SK-N-SH (cell line): ENCODE results near the gene TTYH3. TPM values are rescaled to one million over a fixed set of nuclear protein-coding genes. Genes with fewer than 3 reads are reported as not detected.
A peak's percentile ranks its signal among the peaks of the same experiment; 100 is the strongest.

Source experiments
- CTCF ChIA-PET: fragments of 300-600, 350-600 bp; formaldehyde crosslinking; extraction: SDS; loops from one replicate; lab custom pipeline; 2021; lab: Yijun Ruan, JAX
- POLR2A ChIA-PET: fragments of 350-600 bp; sonication (Branson Sonifier 250); formaldehyde crosslinking; extraction: SDS; loops from one replicate; lab custom pipeline; 2020; ENCODE audit warnings: antibody characterized with exemption, inconsistent platforms; lab: Yijun Ruan, JAX
- DNase-seq: peaks from one replicate; pipeline ENCODE4 v3.0.0; 2012
- H2AFZ ChIP-seq: fragments of 200-600 bp; sonication (generic); 2 replicates; pipeline ENCODE4 v1.8.1; 2016; ENCODE audit warnings: antibody characterized with exemption, mild to moderate bottlenecking, low read depth
- H3F3A ChIP-seq: fragments of 200-600 bp; sonication (generic); replicated peaks from 2 replicates; pipeline ENCODE3; 2016; ENCODE audit warnings: antibody characterized with exemption, mild to moderate bottlenecking; ENCODE audit not compliant: insufficient read depth
- H3K27ac ChIP-seq, 2 experiments: fragments of 200-500 bp in 1 of 2; fragments of 200-600 bp in 1 of 2; sonication (Bioruptor generic) in 1 of 2; sonication (generic), shearing (Covaris generic) in 1 of 2; 2 replicates each; pipeline versions ENCODE4 v1.5.1 to v1.6.1; 2014 to 2016; ENCODE audit warnings: low read depth in 2 of 2, inconsistent platforms in 1 of 2, low read length in 1 of 2, mild to moderate bottlenecking in 1 of 2, mixed read lengths in 1 of 2
- H3K27me3 ChIP-seq: fragments of 200-600 bp; sonication (generic), shearing (Covaris generic); 2 replicates; pipeline ENCODE4 v1.6.1; 2016; ENCODE audit warnings: mixed run types; ENCODE audit not compliant: insufficient read depth
- H3K36me3 ChIP-seq, 2 experiments: fragments of 200-500 bp in 1 of 2; fragments of 200-600 bp in 1 of 2; sonication (Bioruptor generic) in 1 of 2; sonication (generic) in 1 of 2; replicated peaks in 1 of 2; 2 replicates each; pipeline versions ENCODE3 to v1.5.1; 2014 to 2016; ENCODE audit warnings: low read length in 1 of 2, mild to moderate bottlenecking in 1 of 2; ENCODE audit not compliant: insufficient read depth in 2 of 2, control insufficient read depth in 1 of 2
- H3K4me1 ChIP-seq, 2 experiments: fragments of 200-500 bp in 1 of 2; fragments of 200-600 bp in 1 of 2; sonication (Bioruptor generic) in 1 of 2; sonication (generic), shearing (Covaris generic) in 1 of 2; 2 replicates each; pipeline versions ENCODE4 v1.5.1 to v1.6.1; 2014 to 2016; ENCODE audit warnings: low read depth in 1 of 2, low read length in 1 of 2, mixed run types in 1 of 2; ENCODE audit not compliant: insufficient read depth in 2 of 2, control insufficient read depth in 1 of 2
- H3K4me2 ChIP-seq: fragments of 200-600 bp; sonication (generic), shearing (Covaris generic); 2 replicates; pipeline ENCODE4 v1.6.1; 2017; ENCODE audit warnings: mixed run types
- H3K4me3 ChIP-seq, 2 experiments: fragments of 200-500 bp in 1 of 2; fragments of 200-600 bp in 1 of 2; sonication (Bioruptor generic) in 1 of 2; sonication (generic), shearing (Covaris generic) in 1 of 2; 2 replicates each; pipeline versions ENCODE4 v1.5.1 to v1.8.1; 2014 to 2016; ENCODE audit warnings: low read depth in 2 of 2, inconsistent platforms in 1 of 2, low read length in 1 of 2, mild to moderate bottlenecking in 1 of 2, mixed read lengths in 1 of 2, moderate library complexity in 1 of 2
- H3K79me2 ChIP-seq: fragments of 200-600 bp; sonication (generic); 2 replicates; pipeline ENCODE4 v1.8.1; 2017; ENCODE audit warnings: mild to moderate bottlenecking; ENCODE audit not compliant: insufficient read depth
- H3K9ac ChIP-seq: fragments of 200-600 bp; sonication (generic); 2 replicates; pipeline ENCODE4 v1.6.1; 2017; ENCODE audit warnings: mixed run types
- H3K9me2 ChIP-seq: fragments of 200-600 bp; sonication (generic); 2 replicates; pipeline ENCODE4 v1.6.1; 2017; ENCODE audit warnings: mixed run types
- H3K9me3 ChIP-seq: fragments of 200-600 bp; sonication (generic); 2 replicates; pipeline ENCODE4 v1.6.1; 2017; ENCODE audit warnings: mixed run types, mild to moderate bottlenecking, moderate library complexity
- H4K20me1 ChIP-seq: fragments of 200-600 bp; sonication (generic); 2 replicates; pipeline ENCODE4 v1.6.1; 2017; ENCODE audit warnings: mild to moderate bottlenecking, mixed run types; ENCODE audit not compliant: insufficient read depth
- CHD2 ChIP-seq: fragments of 150-350 bp; IDR thresholded peaks from 2 replicates; pipeline ENCODE4 v1.6.1; 2018; ENCODE audit warnings: low read length; ENCODE audit not compliant: partially characterized antibody
- ELF1 ChIP-seq: IDR thresholded peaks from 2 replicates; pipeline ENCODE4 v1.4.0; 2012
- EP300 ChIP-seq, 2 experiments: IDR thresholded peaks; 2 replicates each; pipeline versions ENCODE4 v1.4.0 to v1.6.1; 2012; ENCODE audit warnings: borderline replicate concordance in 1 of 2, low read depth in 1 of 2, low read length in 1 of 2
- EZH2phosphoT487 ChIP-seq: fragments of 200-600 bp; sonication (generic); IDR thresholded peaks from 2 replicates; pipeline ENCODE4 v1.6.1; 2017; ENCODE audit warnings: low read depth, mixed run types, mild to moderate bottlenecking, antibody characterized with exemption, moderate library complexity, borderline replicate concordance
- FOSL2 ChIP-seq: IDR thresholded peaks from 2 replicates; pipeline ENCODE4 v1.4.0; 2012; ENCODE audit warnings: low read depth, mild to moderate bottlenecking, moderate library complexity, borderline replicate concordance
- FOXJ3 ChIP-seq: sonication (generic); formaldehyde crosslinking; IDR thresholded peaks from 2 replicates; pipeline ENCODE4 v1.5.1; 2020; ENCODE audit warnings: mild to moderate bottlenecking, missing genetic modification reagents
- FOXM1 ChIP-seq: IDR thresholded peaks from 2 replicates; pipeline ENCODE4 v1.4.0; 2012; ENCODE audit warnings: low read depth, mild to moderate bottlenecking
- GABPA ChIP-seq: IDR thresholded peaks from 2 replicates; pipeline ENCODE4 v1.4.0; 2012; ENCODE audit warnings: low read depth, mild to moderate bottlenecking
- MAX ChIP-seq: IDR thresholded peaks from 2 replicates; pipeline ENCODE4 v1.4.0; 2012; ENCODE audit warnings: low read depth
- MEF2A ChIP-seq: IDR thresholded peaks from 2 replicates; pipeline ENCODE4 v1.4.0; 2012; ENCODE audit warnings: low read depth, borderline replicate concordance
- MXI1 ChIP-seq: IDR thresholded peaks from 2 replicates; pipeline ENCODE4 v1.6.1; 2012; ENCODE audit warnings: mild to moderate bottlenecking, low read depth, low read length, improper control_type of control experiment
- NFIC ChIP-seq: IDR thresholded peaks from 2 replicates; pipeline ENCODE4 v1.4.0; 2012; ENCODE audit warnings: borderline replicate concordance
- NRF1 ChIP-seq: IDR thresholded peaks from 2 replicates; pipeline ENCODE4 v1.6.1; 2012; ENCODE audit warnings: low read depth, mild to moderate bottlenecking, low read length
- PBX3 ChIP-seq: IDR thresholded peaks from 2 replicates; pipeline ENCODE4; 2012
- POLR2AphosphoS5 ChIP-seq: IDR thresholded peaks from 2 replicates; pipeline ENCODE4 v1.6.1; 2012; ENCODE audit warnings: low read depth, low read length
- RCOR1 ChIP-seq: fragments of 150-350 bp; IDR thresholded peaks from 2 replicates; pipeline ENCODE4 v1.6.1; 2017; ENCODE audit warnings: antibody characterized with exemption, low read length
- RFX5 ChIP-seq: IDR thresholded peaks from 2 replicates; pipeline ENCODE4 v1.6.1; 2012; ENCODE audit warnings: mild to moderate bottlenecking, improper control_type of control experiment, low read length
- RXRA ChIP-seq: IDR thresholded peaks from 2 replicates; pipeline ENCODE4 v1.4.0; 2012; ENCODE audit warnings: low read depth, mild to moderate bottlenecking, borderline replicate concordance
- SIN3A ChIP-seq: IDR thresholded peaks from 2 replicates; pipeline ENCODE4 v1.6.1; 2012; ENCODE audit warnings: low read depth, mild to moderate bottlenecking, low read length, moderate library complexity, borderline replicate concordance
- TCF12 ChIP-seq: IDR thresholded peaks from 2 replicates; pipeline ENCODE4 v1.4.0; 2012
- TEAD4 ChIP-seq: IDR thresholded peaks from 2 replicates; pipeline ENCODE4 v1.4.0; 2012; ENCODE audit warnings: mild to moderate bottlenecking, borderline replicate concordance; ENCODE audit not compliant: insufficient read depth
- USF2 ChIP-seq: fragments of 150-350 bp; IDR thresholded peaks from 2 replicates; pipeline ENCODE4 v1.6.1; 2017; ENCODE audit warnings: antibody characterized with exemption, low read length, low read depth, borderline replicate concordance
- YY1 ChIP-seq: IDR thresholded peaks from 2 replicates; pipeline ENCODE4 v1.4.0; 2012; ENCODE audit warnings: low read depth, mild to moderate bottlenecking
- WGBS: methylation state at CpG from one replicate; pipeline ENCODE4 v1.1.6; 2017; ENCODE audit warnings: low lambda C conversion rate; 5-methylcytosine and 5-hydroxymethylcytosine counted together
- polyA plus RNA-seq, 3 experiments: library from polyadenylated mRNA; depleted of rRNA; stranded (reverse); fragments of >200 nt; gene quantifications; 2 replicates each; pipeline ENCODE4 v1.2.3, GENCODE V29; 2012
- TF ChIP-seq, protein P1 (sequence below): fragments of 150-350 bp; IDR thresholded peaks from 2 replicates; pipeline ENCODE4 v1.6.1; 2016; ENCODE audit warnings: mild to moderate bottlenecking, low read depth, low read length

The TTYH3 gene
- polyA plus RNA-seq, 1 of the 3 experiments (the other 2 are of a cell fraction), result 105 TPM

GRCh38 chr7:2624293-2624886 lies 7.4 kb upstream of the TTYH3 start:
- Histone ChIP-seq H3K4me3 (no peak overlapping the region), H3K79me2 (no peaks in the 10 kb centered on the region), H3K9me3 (no peaks in the 10 kb centered on the region), H2AFZ (peak overlapping the region; percentile 23; the same call in 1 of the 2 replicates), H3K9ac (no peak overlapping the region), H3K9me2 (no peaks in the 10 kb centered on the region), H3K36me3 (no peaks in the 10 kb centered on the region), H3K4me1 (peaks cover 0 to 43% of the 10 kb centered on the region in 2 experiments; a peak in 2 of 4 replicates), H3F3A (peaks cover 25% of the 10 kb centered on the region), H3K27ac (peak overlapping the region in 1 of 2 experiments; percentile 48; a peak in 2 of 4 replicates), H3K27me3 (no peaks in the 10 kb centered on the region), H4K20me1 (no peaks in the 10 kb centered on the region), H3K4me2 (no peak overlapping the region)
- CTCF ChIA-PET, result interaction anchor here (0.8 to 10.4 kb wide), 5 partner anchors 8 to 173 kb away, joined by 3 to 54 read pairs (median 5); no protein-coding TSS in a partner anchor
- 86% methylated on average over 16 of the region's 18 CpGs for WGBS
- DNase-seq, result no peak
- TF ChIP-seq RFX5 (no peak), PBX3 (no peak), FOXM1 (no peak), TEAD4 (no peak), FOXJ3 (CRISPR knock-in tag) (no peak), MXI1 (no peak), YY1 (no peak)
- POLR2A ChIA-PET, result no interaction called here

DNA sequence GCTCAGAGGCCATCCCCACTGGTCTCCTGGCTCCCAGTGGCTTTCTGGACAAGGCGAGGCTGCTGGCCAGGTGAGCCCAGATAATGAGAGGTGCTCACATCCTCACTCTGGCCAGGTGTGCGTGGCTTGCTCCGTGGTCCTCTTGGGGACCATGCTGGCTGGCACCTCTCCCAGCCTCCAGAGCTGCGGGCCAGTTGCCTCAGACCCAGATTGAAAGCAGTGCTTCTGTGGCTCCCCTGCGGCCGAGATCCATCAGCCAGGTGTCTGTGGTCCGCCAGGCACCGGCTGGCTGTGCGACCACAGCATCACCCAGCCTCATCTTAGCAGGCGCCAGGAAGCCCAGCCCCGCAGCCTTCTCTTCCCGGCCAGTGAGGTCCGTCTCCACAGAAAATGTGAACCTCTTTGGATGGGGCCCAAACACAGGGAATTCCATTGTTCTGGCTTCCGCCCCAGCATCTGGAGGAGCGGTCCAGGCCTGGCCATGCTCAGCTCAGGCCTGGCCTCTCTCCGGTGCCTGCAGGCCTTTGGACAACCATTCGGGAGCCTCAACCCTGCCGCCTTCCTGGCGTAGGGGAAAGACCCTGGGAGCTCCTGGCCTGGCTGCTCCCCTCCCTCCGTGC lies 5.2 kb upstream of the TTYH3 start:
- Histone ChIP-seq H3F3A (peaks cover 24% of the 10 kb centered on the region), H3K9ac (no peak overlapping the region), H2AFZ (no peak overlapping the region), H3K9me2 (no peaks in the 10 kb centered on the region), H3K27ac (peak overlapping the region; percentile 9 to 39; a peak in 3 of 4 replicates), H3K4me3 (no peak overlapping the region), H4K20me1 (no peaks in the 10 kb centered on the region), H3K4me2 (no peak overlapping the region), H3K79me2 (no peaks in the 10 kb centered on the region), H3K4me1 (peaks cover 0 to 53% of the 10 kb centered on the region in 2 experiments; a peak in 2 of 4 replicates), H3K9me3 (no peaks in the 10 kb centered on the region), H3K36me3 (no peaks in the 10 kb centered on the region), H3K27me3 (no peaks in the 10 kb centered on the region)
- ChIA-PET POLR2A (no interaction called here), CTCF (interaction anchor here (0.7 to 10.4 kb wide), 5 partner anchors 8 to 24 kb away, joined by 3 to 54 read pairs (median 3); no protein-coding TSS in a partner anchor)
- peak; percentile 56 for DNase-seq
- 77% methylated on average over 20 of the region's 20 CpGs for WGBS
- no peak for TF ChIP-seq NRF1
- TF ChIP-seq, protein P1, sequence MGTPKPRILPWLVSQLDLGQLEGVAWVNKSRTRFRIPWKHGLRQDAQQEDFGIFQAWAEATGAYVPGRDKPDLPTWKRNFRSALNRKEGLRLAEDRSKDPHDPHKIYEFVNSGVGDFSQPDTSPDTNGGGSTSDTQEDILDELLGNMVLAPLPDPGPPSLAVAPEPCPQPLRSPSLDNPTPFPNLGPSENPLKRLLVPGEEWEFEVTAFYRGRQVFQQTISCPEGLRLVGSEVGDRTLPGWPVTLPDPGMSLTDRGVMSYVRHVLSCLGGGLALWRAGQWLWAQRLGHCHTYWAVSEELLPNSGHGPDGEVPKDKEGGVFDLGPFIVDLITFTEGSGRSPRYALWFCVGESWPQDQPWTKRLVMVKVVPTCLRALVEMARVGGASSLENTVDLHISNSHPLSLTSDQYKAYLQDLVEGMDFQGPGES, result no peak
- TF ChIP-seq CHD2, result peak; percentile 17
- TF ChIP-seq MEF2A, result no peak
- peak; percentile 46; the same call in 1 of the 2 replicates for TF ChIP-seq TCF12
- TF ChIP-seq EP300 (IDR thresholded peaks at IDR 0.05; ENCODE audit: borderline replicate concordance in 1 of 2, low read depth in 1 of 2, low read length in 1 of 2), result no peak
- TF ChIP-seq ELF1, result no peak
- TF ChIP-seq RXRA, result no peak
- TF ChIP-seq FOSL2, result no peak
- no peak for TF ChIP-seq SIN3A
- no peak for TF ChIP-seq USF2
- peak; percentile 64; the same call in 1 of the 2 replicates for TF ChIP-seq RCOR1
- TF ChIP-seq YY1, result no peak
- TF ChIP-seq GABPA, result no peak
- TF ChIP-seq POLR2AphosphoS5, result no peak
- no peak for TF ChIP-seq EZH2phosphoT487
- TF ChIP-seq FOXJ3 (CRISPR knock-in tag), result no peak; the same call in 1 of the 2 replicates
- peak; percentile 49 for TF ChIP-seq NFIC
- TF ChIP-seq MAX, result no peak
